ENCODE data around the gene MRPL1. TPM values are rescaled to one million over a fixed set of nuclear protein-coding genes. Genes with fewer than 3 reads are reported as not detected.

MRPL1 gene
- total RNA-seq, 4 donors from 2014 or later: 17.1 to 25.6 (median 20.4) TPM

DNA sequence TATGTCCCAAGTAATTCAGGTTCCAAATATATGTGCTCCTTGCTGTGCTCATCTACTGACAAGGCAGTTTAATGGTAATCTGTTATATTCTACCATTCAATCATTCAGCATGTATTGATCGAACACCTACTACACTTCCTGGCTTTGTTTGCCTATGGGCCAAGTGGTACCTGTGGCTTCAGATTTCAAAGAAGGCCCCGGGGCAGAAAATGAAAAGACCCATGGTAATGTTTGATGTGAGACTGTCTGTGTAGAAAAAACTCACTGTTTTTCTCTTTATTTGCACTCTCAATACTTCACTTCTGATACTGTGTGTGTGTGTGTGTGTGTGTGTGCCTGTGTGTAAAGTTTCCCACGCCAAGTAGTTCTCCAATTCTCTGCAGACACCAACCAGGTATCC is 133.4 kb downstream of the MRPL1 start:
- Histone ChIP-seq H3K36me3 (no peaks in the 10 kb centered on the region), H3K27ac (no peak overlapping the region), H3K4me1 (no peaks in the 10 kb centered on the region), H3K9me3 (no peaks in the 10 kb centered on the region), H3K4me3 (no peak overlapping the region), H3K27me3 (no peaks in the 10 kb centered on the region)
- TF ChIP-seq EP300 (IDR thresholded peaks at IDR 0.05) (no peak), POLR2A (IDR thresholded peaks at IDR 0.05) (no peak), POLR2AphosphoS5 (IDR thresholded peaks at IDR 0.05) (no peak)
- TF ChIP-seq, protein P1, sequence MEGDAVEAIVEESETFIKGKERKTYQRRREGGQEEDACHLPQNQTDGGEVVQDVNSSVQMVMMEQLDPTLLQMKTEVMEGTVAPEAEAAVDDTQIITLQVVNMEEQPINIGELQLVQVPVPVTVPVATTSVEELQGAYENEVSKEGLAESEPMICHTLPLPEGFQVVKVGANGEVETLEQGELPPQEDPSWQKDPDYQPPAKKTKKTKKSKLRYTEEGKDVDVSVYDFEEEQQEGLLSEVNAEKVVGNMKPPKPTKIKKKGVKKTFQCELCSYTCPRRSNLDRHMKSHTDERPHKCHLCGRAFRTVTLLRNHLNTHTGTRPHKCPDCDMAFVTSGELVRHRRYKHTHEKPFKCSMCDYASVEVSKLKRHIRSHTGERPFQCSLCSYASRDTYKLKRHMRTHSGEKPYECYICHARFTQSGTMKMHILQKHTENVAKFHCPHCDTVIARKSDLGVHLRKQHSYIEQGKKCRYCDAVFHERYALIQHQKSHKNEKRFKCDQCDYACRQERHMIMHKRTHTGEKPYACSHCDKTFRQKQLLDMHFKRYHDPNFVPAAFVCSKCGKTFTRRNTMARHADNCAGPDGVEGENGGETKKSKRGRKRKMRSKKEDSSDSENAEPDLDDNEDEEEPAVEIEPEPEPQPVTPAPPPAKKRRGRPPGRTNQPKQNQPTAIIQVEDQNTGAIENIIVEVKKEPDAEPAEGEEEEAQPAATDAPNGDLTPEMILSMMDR (IDR thresholded peaks at IDR 0.05): no peak
- ATAC-seq: no peak
- WGBS, 2 donors (ENCODE audit: low coverage in 1 of 2): 27 to 32% methylated on average over 2 to 3 of the region's 3 CpGs

DNA sequence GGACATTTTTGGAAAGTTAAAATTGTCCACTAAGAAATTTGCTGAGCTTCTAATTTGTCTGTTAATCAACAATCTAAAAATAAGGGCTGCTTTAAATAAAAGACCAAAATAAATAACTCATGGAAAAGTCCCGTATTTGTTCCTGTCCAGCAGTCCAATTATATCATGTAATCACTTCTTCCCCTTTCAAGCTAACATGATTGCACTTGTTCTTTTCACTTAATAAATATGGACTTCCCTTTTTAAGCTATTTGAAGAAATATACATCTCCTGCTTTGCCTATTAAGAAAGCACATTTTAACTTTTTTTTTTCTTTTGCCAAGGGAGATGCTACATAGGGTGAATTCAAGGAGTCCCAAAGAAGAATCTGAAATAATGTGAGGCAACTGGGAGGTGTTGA is 138.9 kb downstream of the MRPL1 start:
- no peak for ATAC-seq
- no peak overlapping the region for H3K27ac ChIP-seq
- no peaks in the 10 kb centered on the region for H3K27me3 ChIP-seq
- TF ChIP-seq EP300 (IDR thresholded peaks at IDR 0.05) (no peak), POLR2A (IDR thresholded peaks at IDR 0.05) (no peak), POLR2AphosphoS5 (IDR thresholded peaks at IDR 0.05) (no peak)
- H3K36me3 ChIP-seq: no peaks in the 10 kb centered on the region
- H3K4me1 ChIP-seq: no peaks in the 10 kb centered on the region
- H3K9me3 ChIP-seq: no peaks in the 10 kb centered on the region
- H3K4me3 ChIP-seq: no peak overlapping the region
- WGBS, 2 donors (ENCODE audit: low coverage in 1 of 2): 50 to 53% methylated on average over 1 of the region's 1 CpG

DNA sequence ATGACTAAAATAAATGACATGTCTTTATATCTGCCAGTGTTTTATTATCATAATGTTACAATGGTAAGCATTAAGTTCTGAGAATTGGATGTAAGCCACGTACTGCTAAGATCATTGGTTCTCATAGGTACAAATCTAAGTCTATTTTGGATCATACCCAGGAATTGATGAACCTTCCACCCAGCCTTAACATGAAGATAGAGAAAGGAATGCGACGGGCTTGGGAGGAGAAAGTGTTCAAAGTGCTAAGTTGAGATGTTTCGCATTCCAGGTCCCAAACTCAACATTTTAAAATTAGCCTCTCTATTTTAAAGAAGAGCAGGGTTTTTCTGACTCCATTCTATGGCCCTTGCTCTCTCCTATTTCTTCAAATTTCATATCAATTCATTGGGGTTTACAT is 139.6 kb downstream of the MRPL1 start:
- Histone ChIP-seq H3K27me3 (no peaks in the 10 kb centered on the region), H3K36me3 (no peaks in the 10 kb centered on the region), H3K27ac (no peak overlapping the region), H3K9me3 (no peaks in the 10 kb centered on the region), H3K4me3 (no peak overlapping the region), H3K4me1 (no peaks in the 10 kb centered on the region)
- 49 to 67% methylated on average over 4 of the region's 4 CpGs for WGBS, 2 donors (ENCODE audit: low coverage in 1 of 2)
- no peak for ATAC-seq
- TF ChIP-seq POLR2A (IDR thresholded peaks at IDR 0.05): no peak
- TF ChIP-seq, protein P1 (IDR thresholded peaks at IDR 0.05): no peak
- TF ChIP-seq EP300 (IDR thresholded peaks at IDR 0.05): no peak
- TF ChIP-seq POLR2AphosphoS5 (IDR thresholded peaks at IDR 0.05): no peak

Small RNA genes lying within 50 kb of the gene (small RNA-seq; reads per million reads assigned to genes)
- gene AC112225.1: 0 reads per million in 4 donors

Other genes with a start within 250 kb of the MRPL1 start
- 10 to 100 TPM; 21.0 to 24.8 (median 22.3) TPM for gene CNOT6L, start 43.5 kb upstream of the MRPL1 start, total RNA-seq
- 10 to 100 TPM in 1 of 4 donors, 1 to 10 TPM in 3; 3.4 to 11.7 (median 4.2) TPM for gene FRAS1, start 194.5 kb downstream of the MRPL1 start, total RNA-seq

Data from gastroesophageal sphincter (tissue), 4 donors.